ENCODE data around the gene FXYD7.

FXYD7 gene

GRCh38 chr19:35169221-35169995 lies 26.4 kb downstream of the FXYD7 start:
- no peaks in the 10 kb centered on the region for H3K9me3 ChIP-seq (ENCODE audit: control insufficient read depth, low read length)
- H3K9ac ChIP-seq = no peak overlapping the region
- H3K4me2 ChIP-seq (ENCODE audit: low read length) = no peak overlapping the region
- H3K36me3 ChIP-seq (ENCODE audit: control insufficient read depth, insufficient read depth, low read length) = no peaks in the 10 kb centered on the region
- no peak overlapping the region for H2AFZ ChIP-seq
- no peak for TF ChIP-seq CTCF (IDR thresholded peaks at IDR 0.05)
- H3K79me2 ChIP-seq = no peaks in the 10 kb centered on the region
- no peak overlapping the region for H3K27ac ChIP-seq
- no peaks in the 10 kb centered on the region for H3K4me1 ChIP-seq
- no peak overlapping the region for H3K4me3 ChIP-seq (ENCODE audit: low read depth, low read length)
- H3K27me3 ChIP-seq (ENCODE audit: control insufficient read depth, insufficient read depth, low read length) = no peaks in the 10 kb centered on the region

DNA sequence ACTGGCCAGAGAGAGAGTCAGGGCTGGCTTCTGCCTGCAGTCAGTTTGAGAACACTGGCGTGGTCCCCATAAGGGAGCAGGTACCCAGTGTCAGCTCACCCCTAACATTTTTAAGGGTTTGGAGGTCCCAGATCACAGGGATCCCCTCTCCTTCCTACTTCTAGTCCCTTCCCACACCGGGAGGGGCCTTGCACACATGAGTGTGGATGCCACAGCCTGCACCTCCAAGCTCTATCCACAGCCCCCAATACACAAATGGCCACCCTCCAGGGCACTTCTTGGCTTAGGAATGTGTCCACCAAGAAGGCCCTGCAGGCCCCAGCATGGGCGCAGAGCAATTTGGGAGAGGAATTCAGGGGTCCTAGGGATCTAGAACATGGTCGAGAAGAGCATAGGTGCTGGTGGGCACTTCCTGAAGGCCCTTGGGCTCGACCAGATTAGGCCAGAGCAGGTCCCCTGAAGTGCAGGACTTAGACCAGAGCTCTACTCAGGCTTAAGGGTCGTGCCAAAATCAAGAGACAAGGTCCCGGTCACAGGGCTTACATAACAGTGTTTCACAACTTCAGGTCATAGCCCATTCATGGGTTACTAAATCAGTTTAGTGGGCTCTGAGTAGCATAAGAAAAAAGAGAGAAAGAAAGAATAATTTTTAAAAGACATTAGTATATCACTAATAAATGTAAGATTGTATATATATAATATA lies 27.5 kb downstream of the FXYD7 start:
- no peak overlapping the region for H2AFZ ChIP-seq

GRCh38 chr19:35171730-35172129 lies 28.7 kb downstream of the FXYD7 start:
- no peak for TF ChIP-seq CTCF (IDR thresholded peaks at IDR 0.05)
- H3K79me2 ChIP-seq = no peaks in the 10 kb centered on the region
- H3K4me3 ChIP-seq (ENCODE audit: low read depth, low read length) = no peak overlapping the region
- H3K9ac ChIP-seq = no peak overlapping the region
- no peaks in the 10 kb centered on the region for H3K9me3 ChIP-seq (ENCODE audit: control insufficient read depth, low read length)
- H2AFZ ChIP-seq = no peak overlapping the region
- no peaks in the 10 kb centered on the region for H3K27me3 ChIP-seq (ENCODE audit: control insufficient read depth, insufficient read depth, low read length)
- H3K4me1 ChIP-seq = no peaks in the 10 kb centered on the region
- H3K36me3 ChIP-seq (ENCODE audit: control insufficient read depth, insufficient read depth, low read length) = no peaks in the 10 kb centered on the region
- no peak overlapping the region for H3K27ac ChIP-seq
- H3K4me2 ChIP-seq (ENCODE audit: low read length) = no peak overlapping the region

More for the DNA sequence above, 27.5 kb downstream of the FXYD7 start:
- Histone ChIP-seq H3K4me2 (ENCODE audit: low read length) (no peak overlapping the region), H3K79me2 (no peaks in the 10 kb centered on the region), H3K9ac (no peak overlapping the region), H3K27ac (no peak overlapping the region), H3K9me3 (ENCODE audit: control insufficient read depth, low read length) (no peaks in the 10 kb centered on the region), H3K36me3 (ENCODE audit: control insufficient read depth, insufficient read depth, low read length) (no peaks in the 10 kb centered on the region), H3K4me1 (no peaks in the 10 kb centered on the region), H3K4me3 (ENCODE audit: low read depth, low read length) (no peak overlapping the region), H3K27me3 (ENCODE audit: control insufficient read depth, insufficient read depth, low read length) (no peaks in the 10 kb centered on the region)
- TF ChIP-seq CTCF (IDR thresholded peaks at IDR 0.05) = no peak

DNA sequence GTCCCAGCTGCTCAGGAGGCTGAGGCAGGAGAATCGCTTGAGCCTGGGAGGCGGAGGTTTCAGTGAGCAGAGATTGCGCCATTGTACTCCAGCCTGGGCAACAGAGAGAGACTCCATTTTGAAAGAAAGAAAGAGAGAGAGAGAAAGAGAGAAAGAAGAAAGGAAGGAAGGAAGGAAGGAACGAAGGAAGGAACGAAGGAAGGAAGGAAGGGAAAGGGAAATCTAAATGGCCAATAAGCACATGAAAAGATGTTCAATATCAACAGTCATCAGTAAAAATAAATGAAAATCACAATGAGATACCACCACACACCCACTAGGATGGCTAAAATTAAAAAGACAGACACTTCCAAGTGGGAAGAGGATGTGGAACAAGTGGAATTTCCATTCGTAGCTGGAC lies 31.2 kb downstream of the FXYD7 start:
- no peak overlapping the region for H3K4me2 ChIP-seq (ENCODE audit: low read length)
- H3K27me3 ChIP-seq (ENCODE audit: control insufficient read depth, insufficient read depth, low read length) = no peaks in the 10 kb centered on the region
- H3K27ac ChIP-seq = no peak overlapping the region
- H3K9ac ChIP-seq = no peak overlapping the region
- no peaks in the 10 kb centered on the region for H3K79me2 ChIP-seq
- no peaks in the 10 kb centered on the region for H3K9me3 ChIP-seq (ENCODE audit: control insufficient read depth, low read length)
- TF ChIP-seq CTCF (IDR thresholded peaks at IDR 0.05) = no peak
- no peak overlapping the region for H3K4me3 ChIP-seq (ENCODE audit: low read depth, low read length)
- H3K4me1 ChIP-seq = no peaks in the 10 kb centered on the region
- H2AFZ ChIP-seq = no peak overlapping the region
- no peaks in the 10 kb centered on the region for H3K36me3 ChIP-seq (ENCODE audit: control insufficient read depth, insufficient read depth, low read length)

Data from parathyroid adenoma (tissue), 2 donors.